HEK293 (cell line): ENCODE data around the gene SBF2.

Source experiments
- KLF10 ChIP-seq: fragments of 450-650 bp; IDR thresholded peaks from 2 replicates; pipeline ENCODE4 v1.5.1; 2018; ENCODE audit warnings: missing biosample characterization, mild to moderate bottlenecking, missing genetic modification characterization
- MEIS1 ChIP-seq: sonication (generic); formaldehyde crosslinking; IDR thresholded peaks from 2 replicates; pipeline ENCODE4 v1.8.1; 2022; ENCODE audit warnings: missing genetic modification reagents, mild to moderate bottlenecking, borderline replicate concordance
- TCF7L2 ChIP-seq: IDR thresholded peaks from 2 replicates; pipeline ENCODE4 v1.6.1; 2011; ENCODE audit warnings: low read depth, mild to moderate bottlenecking, inconsistent platforms, low read length, moderate library complexity, borderline replicate concordance
- ZBTB21 ChIP-seq: fragments of 450-650 bp; formaldehyde crosslinking; IDR thresholded peaks from 2 replicates; pipeline ENCODE4 v1.5.1; 2017; ENCODE audit warnings: missing biosample characterization, missing genetic modification characterization
- ZNF121 ChIP-seq: fragments of 450-650 bp; formaldehyde crosslinking; IDR thresholded peaks from 2 replicates; pipeline ENCODE4 v1.5.1; 2016; ENCODE audit warnings: missing biosample characterization, missing genetic modification characterization
- ZNF24 ChIP-seq: fragments of 450-650 bp; formaldehyde crosslinking; IDR thresholded peaks from 2 replicates; pipeline ENCODE4 v1.5.1; 2016; ENCODE audit warnings: missing biosample characterization, missing genetic modification characterization
- ZNF311 ChIP-seq: fragments of 450-650 bp; formaldehyde crosslinking; IDR thresholded peaks from 2 replicates; pipeline ENCODE4 v1.5.1; 2017; ENCODE audit warnings: missing biosample characterization, missing genetic modification characterization, borderline replicate concordance
- ZNF639 ChIP-seq: fragments of 450-650 bp; formaldehyde crosslinking; IDR thresholded peaks from 2 replicates; pipeline ENCODE4 v1.5.1; 2016; ENCODE audit warnings: missing biosample characterization, missing genetic modification characterization
- ZNF677 ChIP-seq: fragments of 450-650 bp; IDR thresholded peaks from 2 replicates; pipeline ENCODE4 v1.5.0; 2018; ENCODE audit warnings: missing biosample characterization, mild to moderate bottlenecking, missing genetic modification characterization, moderate library complexity
- ZNF768 ChIP-seq: fragments of 450-650 bp; formaldehyde crosslinking; IDR thresholded peaks from 2 replicates; pipeline ENCODE4 v1.5.1; 2018; ENCODE audit warnings: missing biosample characterization, mild to moderate bottlenecking, missing genetic modification characterization
- ZNF776 ChIP-seq: fragments of 450-650 bp; formaldehyde crosslinking; IDR thresholded peaks from 2 replicates; pipeline ENCODE4 v1.5.0; 2017; ENCODE audit warnings: missing biosample characterization, missing genetic modification characterization, borderline replicate concordance
- TF ChIP-seq, protein P1 (sequence below): fragments of 450-650 bp; formaldehyde crosslinking; IDR thresholded peaks from 2 replicates; pipeline ENCODE4 v1.5.1; 2016; ENCODE audit warnings: missing biosample characterization, missing genetic modification characterization
- TF ChIP-seq, protein P2 (sequence below): fragments of 450-650 bp; formaldehyde crosslinking; IDR thresholded peaks from 2 replicates; pipeline ENCODE4 v1.5.1; 2016; ENCODE audit warnings: missing biosample characterization, missing genetic modification characterization, borderline replicate concordance

DNA sequence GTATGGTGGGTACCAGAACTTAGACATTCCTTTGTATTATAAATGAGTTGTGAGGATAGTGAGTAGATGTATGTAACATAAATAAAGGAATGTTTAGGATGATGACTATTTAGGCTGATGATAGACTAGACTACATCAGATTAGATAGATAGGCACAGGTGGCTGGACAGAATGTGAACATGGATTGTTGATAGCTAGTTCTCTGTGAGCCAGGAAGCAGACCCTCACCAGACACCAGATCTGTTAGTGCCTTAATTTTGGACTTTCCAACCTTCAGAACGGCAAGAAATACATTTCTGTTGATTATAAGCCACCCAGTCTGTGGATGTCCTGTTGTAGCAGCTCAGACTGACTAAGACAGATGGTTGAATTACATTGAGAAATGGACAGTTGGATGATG is 530.7 kb downstream of the SBF2 start:
- no peak for TF ChIP-seq ZNF121 (tag by site-specific recombination)
- TF ChIP-seq, protein P1, sequence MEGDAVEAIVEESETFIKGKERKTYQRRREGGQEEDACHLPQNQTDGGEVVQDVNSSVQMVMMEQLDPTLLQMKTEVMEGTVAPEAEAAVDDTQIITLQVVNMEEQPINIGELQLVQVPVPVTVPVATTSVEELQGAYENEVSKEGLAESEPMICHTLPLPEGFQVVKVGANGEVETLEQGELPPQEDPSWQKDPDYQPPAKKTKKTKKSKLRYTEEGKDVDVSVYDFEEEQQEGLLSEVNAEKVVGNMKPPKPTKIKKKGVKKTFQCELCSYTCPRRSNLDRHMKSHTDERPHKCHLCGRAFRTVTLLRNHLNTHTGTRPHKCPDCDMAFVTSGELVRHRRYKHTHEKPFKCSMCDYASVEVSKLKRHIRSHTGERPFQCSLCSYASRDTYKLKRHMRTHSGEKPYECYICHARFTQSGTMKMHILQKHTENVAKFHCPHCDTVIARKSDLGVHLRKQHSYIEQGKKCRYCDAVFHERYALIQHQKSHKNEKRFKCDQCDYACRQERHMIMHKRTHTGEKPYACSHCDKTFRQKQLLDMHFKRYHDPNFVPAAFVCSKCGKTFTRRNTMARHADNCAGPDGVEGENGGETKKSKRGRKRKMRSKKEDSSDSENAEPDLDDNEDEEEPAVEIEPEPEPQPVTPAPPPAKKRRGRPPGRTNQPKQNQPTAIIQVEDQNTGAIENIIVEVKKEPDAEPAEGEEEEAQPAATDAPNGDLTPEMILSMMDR (tag by site-specific recombination) = no peak
- no peak for TF ChIP-seq ZBTB21
- TF ChIP-seq ZNF776 (tag by site-specific recombination) = no peak
- TF ChIP-seq ZNF24 (tag by site-specific recombination) = no peak
- TF ChIP-seq KLF10 (tag by site-specific recombination) = no peak
- TF ChIP-seq ZNF639 (tag by site-specific recombination) = no peak
- no peak for TF ChIP-seq MEIS1 (CRISPR knock-in tag)
- no peak for TF ChIP-seq ZNF311 (tag by site-specific recombination)
- TF ChIP-seq, protein P2, sequence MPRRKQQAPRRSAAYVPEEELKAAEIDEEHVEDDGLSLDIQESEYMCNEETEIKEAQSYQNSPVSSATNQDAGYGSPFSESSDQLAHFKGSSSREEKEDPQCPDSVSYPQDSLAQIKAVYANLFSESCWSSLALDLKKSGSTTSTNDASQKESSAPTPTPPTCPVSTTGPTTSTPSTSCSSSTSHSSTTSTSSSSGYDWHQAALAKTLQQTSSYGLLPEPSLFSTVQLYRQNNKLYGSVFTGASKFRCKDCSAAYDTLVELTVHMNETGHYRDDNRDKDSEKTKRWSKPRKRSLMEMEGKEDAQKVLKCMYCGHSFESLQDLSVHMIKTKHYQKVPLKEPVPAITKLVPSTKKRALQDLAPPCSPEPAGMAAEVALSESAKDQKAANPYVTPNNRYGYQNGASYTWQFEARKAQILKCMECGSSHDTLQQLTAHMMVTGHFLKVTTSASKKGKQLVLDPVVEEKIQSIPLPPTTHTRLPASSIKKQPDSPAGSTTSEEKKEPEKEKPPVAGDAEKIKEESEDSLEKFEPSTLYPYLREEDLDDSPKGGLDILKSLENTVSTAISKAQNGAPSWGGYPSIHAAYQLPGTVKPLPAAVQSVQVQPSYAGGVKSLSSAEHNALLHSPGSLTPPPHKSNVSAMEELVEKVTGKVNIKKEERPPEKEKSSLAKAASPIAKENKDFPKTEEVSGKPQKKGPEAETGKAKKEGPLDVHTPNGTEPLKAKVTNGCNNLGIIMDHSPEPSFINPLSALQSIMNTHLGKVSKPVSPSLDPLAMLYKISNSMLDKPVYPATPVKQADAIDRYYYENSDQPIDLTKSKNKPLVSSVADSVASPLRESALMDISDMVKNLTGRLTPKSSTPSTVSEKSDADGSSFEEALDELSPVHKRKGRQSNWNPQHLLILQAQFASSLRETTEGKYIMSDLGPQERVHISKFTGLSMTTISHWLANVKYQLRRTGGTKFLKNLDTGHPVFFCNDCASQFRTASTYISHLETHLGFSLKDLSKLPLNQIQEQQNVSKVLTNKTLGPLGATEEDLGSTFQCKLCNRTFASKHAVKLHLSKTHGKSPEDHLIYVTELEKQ = no peak
- no peak for TF ChIP-seq TCF7L2
- TF ChIP-seq ZNF768 = no peak
- TF ChIP-seq ZNF677 (tag by site-specific recombination) = no peak
